OCI-LY7 (cell line): ENCODE results near the gene PAQR3. TPM values are rescaled to one million over a fixed set of nuclear protein-coding genes. Genes with fewer than 3 reads are reported as not detected.

Experiments used
- BruUV-seq: library from RNA; stranded (reverse); fragments of 400-500 nt; replicated peaks from 2 replicates; lab custom pipeline; 2021; lab: Mats Ljungman, UMichigan
- CTCF ChIA-PET: fragments of 300-600 bp; sonication (Branson Sonifier 250); formaldehyde crosslinking; loops from one replicate; lab custom pipeline; 2022; ENCODE audit warnings: antibody characterized with exemption; ENCODE audit not compliant: unreplicated experiment; lab: Charles Lee
- POLR2A ChIA-PET: fragments of 300-600 bp; sonication (Branson Sonifier 250); formaldehyde crosslinking; loops from one replicate; lab custom pipeline; 2022; ENCODE audit warnings: antibody characterized with exemption; lab: Charles Lee
- DNase-seq: peaks from one replicate; pipeline ENCODE4 v3.0.0-alpha.2; 2015; ENCODE audit warnings: low spot score
- H2AFZ ChIP-seq: fragments of 200-600 bp; sonication (generic), shearing (Covaris generic); 2 replicates; pipeline ENCODE4 v1.6.1; 2014; ENCODE audit warnings: mild to moderate bottlenecking, antibody characterized with exemption, low read length, moderate library complexity
- H3K27ac ChIP-seq: fragments of 200-600 bp; sonication (generic); 2 replicates; pipeline ENCODE4 v1.5.1; 2014; ENCODE audit warnings: mixed run types, low read depth, mild to moderate bottlenecking, moderate library complexity, low read length, inconsistent platforms; ENCODE audit not compliant: poor library complexity, severe bottlenecking
- H3K36me3 ChIP-seq: fragments of 200-600 bp; sonication (generic); 2 replicates; pipeline ENCODE4 v1.6.1; 2014; ENCODE audit warnings: mild to moderate bottlenecking, antibody characterized with exemption, low read length, moderate library complexity, mixed read lengths; ENCODE audit not compliant: insufficient read depth
- H3K4me1 ChIP-seq: fragments of 200-600 bp; sonication (generic); 2 replicates; pipeline ENCODE4 v1.5.1; 2014; ENCODE audit warnings: mild to moderate bottlenecking, low read length; ENCODE audit not compliant: insufficient read depth, poor library complexity, severe bottlenecking
- H3K4me2 ChIP-seq: fragments of 200-600 bp; sonication (generic); 2 replicates; pipeline ENCODE4 v1.6.1; 2014; ENCODE audit warnings: mild to moderate bottlenecking, low read length
- H3K4me3 ChIP-seq: fragments of 200-600 bp; sonication (generic); 2 replicates; pipeline ENCODE4 v1.5.1; 2014; ENCODE audit warnings: mild to moderate bottlenecking, low read depth, low read length; ENCODE audit not compliant: poor library complexity, severe bottlenecking
- H3K79me2 ChIP-seq: fragments of 200-600 bp; sonication (generic); 2 replicates; pipeline ENCODE4 v1.6.1; 2016; ENCODE audit warnings: low read depth, mild to moderate bottlenecking, low read length, moderate library complexity, mixed read lengths; ENCODE audit not compliant: insufficient read depth
- H3K9me2 ChIP-seq: fragments of 200-600 bp; sonication (generic); 2 replicates; pipeline ENCODE4 v1.6.1; 2016; ENCODE audit warnings: mild to moderate bottlenecking, low read length, mixed read lengths; ENCODE audit not compliant: insufficient read depth
- H3K9me3 ChIP-seq: fragments of 200-600 bp; sonication (generic); 2 replicates; pipeline ENCODE4 v1.6.1; 2014; ENCODE audit warnings: mild to moderate bottlenecking, mixed run types, low read length, mixed read lengths
- H4K20me1 ChIP-seq: fragments of 200-600 bp; sonication (generic); 2 replicates; pipeline ENCODE4 v1.6.1; 2014; ENCODE audit warnings: mild to moderate bottlenecking, antibody characterized with exemption, low read length, moderate library complexity, mixed read lengths; ENCODE audit not compliant: insufficient read depth
- EZH2phosphoT487 ChIP-seq: fragments of 200-600 bp; sonication (generic); IDR thresholded peaks from 2 replicates; pipeline ENCODE4 v1.6.1; 2018; ENCODE audit warnings: low read depth, borderline replicate concordance, mild to moderate bottlenecking, mixed run types, antibody characterized with exemption, low read length, moderate library complexity, mixed read lengths
- intact Hi-C: fragments of 100-400 bp; cut with micrococcal nuclease; formaldehyde crosslinking; loops from one replicate; pipeline ENCODE4 v1.10.0; 2022; ENCODE audit not compliant: unreplicated experiment
- total RNA-seq, 2 experiments: library from RNA; depleted of rRNA in 1 of 2; stranded (reverse); fragments of >200 nt in 1 of 2; shearing (Covaris generic) in 1 of 2; gene quantifications; 2 replicates each; pipeline ENCODE4 v1.2.3, GENCODE V29; 2014 to 2022
- TF ChIP-seq, protein P1 (sequence below): fragments of 200-600 bp; sonication (generic); conservative IDR thresholded peaks from 2 replicates; pipeline ENCODE4 v1.5.1; 2014; ENCODE audit warnings: mild to moderate bottlenecking, antibody characterized with exemption, low read length, moderate library complexity, mixed read lengths

Gene PAQR3
- total RNA-seq, 2 experiments from 2014 or later: 21.6 to 28.4 TPM

GRCh38 chr4:78930016-78930629 is 9.1 kb downstream of the PAQR3 start:
- Histone ChIP-seq H2AFZ (no peak overlapping the region), H3K79me2 (no peaks in the 10 kb centered on the region), H3K9me3 (no peaks in the 10 kb centered on the region), H3K4me1 (no peaks in the 10 kb centered on the region), H3K9me2 (no peaks in the 10 kb centered on the region), H3K4me2 (no peak overlapping the region), H4K20me1 (no peaks in the 10 kb centered on the region; the same call in 1 of the 2 replicates), H3K4me3 (no peak overlapping the region), H3K36me3 (peaks cover 62% of the 10 kb centered on the region), H3K27ac (no peak overlapping the region)
- no TSS peak for BruUV-seq
- ChIA-PET POLR2A (interaction anchor here (0.6 kb wide), 1 partner anchor 456 kb away, joined by 3 read pairs; no protein-coding TSS in a partner anchor), CTCF (no interaction called here)
- no peak for DNase-seq
- intact Hi-C loops: no loop called here
- no peak for TF ChIP-seq EZH2phosphoT487
- TF ChIP-seq, protein P1, sequence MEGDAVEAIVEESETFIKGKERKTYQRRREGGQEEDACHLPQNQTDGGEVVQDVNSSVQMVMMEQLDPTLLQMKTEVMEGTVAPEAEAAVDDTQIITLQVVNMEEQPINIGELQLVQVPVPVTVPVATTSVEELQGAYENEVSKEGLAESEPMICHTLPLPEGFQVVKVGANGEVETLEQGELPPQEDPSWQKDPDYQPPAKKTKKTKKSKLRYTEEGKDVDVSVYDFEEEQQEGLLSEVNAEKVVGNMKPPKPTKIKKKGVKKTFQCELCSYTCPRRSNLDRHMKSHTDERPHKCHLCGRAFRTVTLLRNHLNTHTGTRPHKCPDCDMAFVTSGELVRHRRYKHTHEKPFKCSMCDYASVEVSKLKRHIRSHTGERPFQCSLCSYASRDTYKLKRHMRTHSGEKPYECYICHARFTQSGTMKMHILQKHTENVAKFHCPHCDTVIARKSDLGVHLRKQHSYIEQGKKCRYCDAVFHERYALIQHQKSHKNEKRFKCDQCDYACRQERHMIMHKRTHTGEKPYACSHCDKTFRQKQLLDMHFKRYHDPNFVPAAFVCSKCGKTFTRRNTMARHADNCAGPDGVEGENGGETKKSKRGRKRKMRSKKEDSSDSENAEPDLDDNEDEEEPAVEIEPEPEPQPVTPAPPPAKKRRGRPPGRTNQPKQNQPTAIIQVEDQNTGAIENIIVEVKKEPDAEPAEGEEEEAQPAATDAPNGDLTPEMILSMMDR: no peak

- BruUV-seq: no TSS peak
- no peak for TF ChIP-seq EZH2phosphoT487
- TF ChIP-seq, protein P1: no peak
- POLR2A ChIA-PET: no interaction called here
- Histone ChIP-seq H3K36me3 (peaks cover 68% of the 10 kb centered on the region), H2AFZ (no peak overlapping the region), H4K20me1 (no peaks in the 10 kb centered on the region; the same call in 1 of the 2 replicates), H3K4me2 (no peak overlapping the region), H3K4me1 (no peaks in the 10 kb centered on the region), H3K27ac (no peak overlapping the region), H3K4me3 (no peak overlapping the region), H3K9me2 (no peaks in the 10 kb centered on the region), H3K79me2 (no peaks in the 10 kb centered on the region), H3K9me3 (no peaks in the 10 kb centered on the region)
- CTCF ChIA-PET: no interaction called here
- DNase-seq: no peak
- intact Hi-C loops: no loop called here
Measured at GRCh38 chr4:78928835-78929234, 10.4 kb downstream of the PAQR3 start.

GRCh38 chr4:78926826-78927225 is 12.4 kb downstream of the PAQR3 start:
- Histone ChIP-seq H3K4me1 (no peaks in the 10 kb centered on the region), H2AFZ (no peak overlapping the region), H3K4me3 (no peak overlapping the region), H4K20me1 (no peaks in the 10 kb centered on the region), H3K36me3 (peaks cover 68% of the 10 kb centered on the region), H3K4me2 (no peak overlapping the region), H3K27ac (no peak overlapping the region), H3K79me2 (no peaks in the 10 kb centered on the region), H3K9me2 (no peaks in the 10 kb centered on the region), H3K9me3 (no peaks in the 10 kb centered on the region)
- intact Hi-C loops: no loop called here
- TF ChIP-seq, protein P1: no peak
- TF ChIP-seq EZH2phosphoT487: no peak
- DNase-seq: no peak
- CTCF ChIA-PET: no interaction called here
- no TSS peak for BruUV-seq
- POLR2A ChIA-PET: interaction anchor here (0.7 to 1.6 kb wide), 3 partner anchors 10 to 430 kb away, joined by 3 to 6 read pairs (median 3); no protein-coding TSS in a partner anchor
